C4-2B (cell line): ENCODE data around the gene DNAH8.
"Not testable (repeated sequence)": the region's sequence is repeated elsewhere in the genome, so short reads cannot be mapped to it uniquely, and the experiment has no call there.

Source experiments
- H3K27ac ChIP-seq: fragments of 450-650 bp; 2 replicates; pipeline ENCODE4 v1.5.1; 2017
- CTCF ChIP-seq: fragments of 450-650 bp; conservative IDR thresholded peaks from 2 replicates; pipeline ENCODE4 v1.5.1; 2017; ENCODE audit warnings: mild to moderate bottlenecking
- ZFX ChIP-seq: fragments of 450-650 bp; IDR thresholded peaks from 2 replicates; pipeline ENCODE4 v1.6.1; 2017

Gene DNAH8

GRCh38 chr6:38688579-38689087, 26.5 kb upstream of the DNAH8 start:
- TF ChIP-seq CTCF (no peak), ZFX (no peak)
- no peak overlapping the region for H3K27ac ChIP-seq

GRCh38 chr6:38695227-38695900, 19.7 kb upstream of the DNAH8 start:
- TF ChIP-seq ZFX, result no peak
- TF ChIP-seq CTCF, result no peak
- H3K27ac ChIP-seq, result no peak overlapping the region

- TF ChIP-seq CTCF, result no peak
- TF ChIP-seq ZFX, result no peak
- H3K27ac ChIP-seq, result no peak overlapping the region
Measured at GRCh38 chr6:38695933-38696332, 19.2 kb upstream of the DNAH8 start.

- TF ChIP-seq CTCF, result no peak
- no peak for TF ChIP-seq ZFX
Measured at GRCh38 chr6:38696345-38696744, 18.8 kb upstream of the DNAH8 start.

GRCh38 chr6:38697846-38698245, 17.3 kb upstream of the DNAH8 start:
- TF ChIP-seq CTCF (no peak), ZFX (no peak)
- no peak overlapping the region for H3K27ac ChIP-seq

More at GRCh38 chr6:38696345-38696744, 18.8 kb upstream of the DNAH8 start:
- no peak overlapping the region for H3K27ac ChIP-seq

GRCh38 chr6:38699702-38700101, 15.4 kb upstream of the DNAH8 start:
- not testable (repeated sequence) for H3K27ac ChIP-seq

GRCh38 chr6:38701551-38701950, 13.6 kb upstream of the DNAH8 start:
- TF ChIP-seq ZFX (no peak), CTCF (no peak)
- no peak overlapping the region for H3K27ac ChIP-seq
